Bronchial epithelial cell (primary cell): Measurements from ENCODE around the gene SPRING1. TPM values are rescaled to one million over a fixed set of nuclear protein-coding genes. Genes with fewer than 3 reads are reported as not detected.
A peak's percentile ranks its signal among the peaks of the same experiment; 100 is the strongest.

Experiments used
- DNase-seq: peaks from one replicate; pipeline ENCODE4 v3.0.0-alpha.2; 2010; ENCODE audit warnings: low read depth
- FAIRE-seq: peaks from 2 replicates; lab custom pipeline; 2011; peaks lifted over from hg19 to GRCh38; lab: Jason Lieb, UNC
- H3K27me3 ChIP-seq: 2 replicates; pipeline ENCODE4 v1.5.1; 2011; ENCODE audit warnings: low read length; ENCODE audit not compliant: control insufficient read depth, insufficient read depth
- H3K36me3 ChIP-seq: 2 replicates; pipeline ENCODE4 v1.5.1; 2011; ENCODE audit warnings: low read length; ENCODE audit not compliant: control insufficient read depth, insufficient read depth
- H3K4me3 ChIP-seq: 2 replicates; pipeline ENCODE4 v1.5.1; 2011; ENCODE audit warnings: mild to moderate bottlenecking, low read depth, low read length, control low read depth
- total RNA-seq: library from RNA; depleted of rRNA; stranded (reverse); fragments of >200 nt; gene quantifications from 2 replicates; pipeline ENCODE4 v1.2.1, GENCODE V29; 2014
- TF ChIP-seq, protein P1 (sequence below): IDR thresholded peaks from 2 replicates; pipeline ENCODE4 v1.5.1; 2011; ENCODE audit warnings: mild to moderate bottlenecking, moderate library complexity, low read length, control low read depth, inconsistent platforms; ENCODE audit not compliant: insufficient read depth, severe bottlenecking

Gene SPRING1
- total RNA-seq, 1 donor from 2014 or later: 29.7 TPM

DNA sequence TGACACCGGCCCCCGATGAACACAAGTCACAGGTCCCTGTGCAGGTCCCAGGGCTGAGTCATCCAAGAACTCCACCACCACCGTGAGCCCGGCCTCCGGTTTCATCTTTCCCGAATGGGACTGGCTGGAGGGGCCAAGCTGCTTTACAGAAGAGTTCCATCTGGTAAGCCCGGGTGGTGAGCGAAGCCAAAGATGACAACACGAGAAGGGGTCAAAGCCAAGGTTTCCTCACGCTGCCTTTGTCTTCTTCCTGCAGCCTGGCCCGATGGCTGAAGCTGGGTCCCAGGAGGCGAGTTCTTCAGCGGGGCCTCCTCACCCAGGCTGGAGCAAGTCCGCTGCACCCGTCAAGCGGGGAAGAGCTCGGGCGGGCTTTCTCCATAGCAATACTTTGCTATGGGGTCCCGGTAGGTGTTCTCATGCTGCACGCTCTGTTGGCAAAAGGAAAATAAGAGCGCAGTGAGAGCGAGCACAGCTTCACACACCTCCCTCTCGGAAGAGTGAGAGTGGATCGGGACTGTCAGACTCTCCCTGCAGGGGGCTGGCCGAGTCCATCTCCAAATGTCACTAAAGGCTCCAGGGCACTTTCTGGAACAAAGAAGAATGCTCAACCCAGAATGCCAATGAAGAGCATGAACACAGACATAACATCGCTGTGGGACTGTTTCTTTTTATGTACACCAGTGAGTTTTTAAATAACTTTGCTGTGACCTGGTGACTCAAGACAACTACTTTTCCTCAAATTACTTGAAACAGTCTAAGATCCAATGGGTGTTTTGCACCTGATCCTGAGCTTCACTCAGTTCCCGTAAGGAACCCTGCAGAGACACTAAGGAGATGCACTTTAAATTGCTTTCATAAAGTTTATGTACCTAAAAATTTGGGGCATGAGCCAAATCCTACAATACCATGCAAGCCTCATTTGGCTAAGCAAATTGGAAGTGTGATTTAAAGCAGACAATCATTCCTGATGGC is 20.1 kb downstream of the SPRING1 start:
- H3K36me3 ChIP-seq: peaks cover 6% of the 10 kb centered on the region
- DNase-seq (no peak), FAIRE-seq (no peak)
- H3K27me3 ChIP-seq: no peaks in the 10 kb centered on the region
- H3K4me3 ChIP-seq: no peak overlapping the region
- TF ChIP-seq, protein P1, sequence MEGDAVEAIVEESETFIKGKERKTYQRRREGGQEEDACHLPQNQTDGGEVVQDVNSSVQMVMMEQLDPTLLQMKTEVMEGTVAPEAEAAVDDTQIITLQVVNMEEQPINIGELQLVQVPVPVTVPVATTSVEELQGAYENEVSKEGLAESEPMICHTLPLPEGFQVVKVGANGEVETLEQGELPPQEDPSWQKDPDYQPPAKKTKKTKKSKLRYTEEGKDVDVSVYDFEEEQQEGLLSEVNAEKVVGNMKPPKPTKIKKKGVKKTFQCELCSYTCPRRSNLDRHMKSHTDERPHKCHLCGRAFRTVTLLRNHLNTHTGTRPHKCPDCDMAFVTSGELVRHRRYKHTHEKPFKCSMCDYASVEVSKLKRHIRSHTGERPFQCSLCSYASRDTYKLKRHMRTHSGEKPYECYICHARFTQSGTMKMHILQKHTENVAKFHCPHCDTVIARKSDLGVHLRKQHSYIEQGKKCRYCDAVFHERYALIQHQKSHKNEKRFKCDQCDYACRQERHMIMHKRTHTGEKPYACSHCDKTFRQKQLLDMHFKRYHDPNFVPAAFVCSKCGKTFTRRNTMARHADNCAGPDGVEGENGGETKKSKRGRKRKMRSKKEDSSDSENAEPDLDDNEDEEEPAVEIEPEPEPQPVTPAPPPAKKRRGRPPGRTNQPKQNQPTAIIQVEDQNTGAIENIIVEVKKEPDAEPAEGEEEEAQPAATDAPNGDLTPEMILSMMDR: no peak

DNA sequence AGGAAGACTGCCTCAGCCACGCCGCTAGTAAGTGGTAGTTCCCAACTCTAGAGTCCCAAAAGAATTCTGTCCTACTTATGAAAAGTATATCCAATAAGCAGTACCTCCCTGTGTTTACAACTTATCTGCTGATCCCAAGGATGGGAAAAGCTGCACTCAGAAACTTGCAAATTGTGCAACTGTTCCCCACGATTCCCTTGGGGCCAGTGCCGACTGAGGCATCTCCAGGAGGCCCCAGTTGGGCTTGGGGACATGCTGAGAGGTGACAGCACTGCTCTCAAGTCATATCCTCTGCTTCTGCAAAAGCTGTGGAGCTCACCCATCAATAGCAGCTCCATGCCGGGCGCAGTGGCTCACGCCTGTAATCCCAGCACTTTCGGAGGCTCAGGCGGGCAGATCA is 23.7 kb downstream of the SPRING1 start:
- no peak overlapping the region for H3K4me3 ChIP-seq
- H3K27me3 ChIP-seq: peaks cover 2% of the 10 kb centered on the region
- DNase-seq: no peak
- peaks cover 4% of the 10 kb centered on the region for H3K36me3 ChIP-seq
- TF ChIP-seq, protein P1: no peak
- no peak for FAIRE-seq

DNA sequence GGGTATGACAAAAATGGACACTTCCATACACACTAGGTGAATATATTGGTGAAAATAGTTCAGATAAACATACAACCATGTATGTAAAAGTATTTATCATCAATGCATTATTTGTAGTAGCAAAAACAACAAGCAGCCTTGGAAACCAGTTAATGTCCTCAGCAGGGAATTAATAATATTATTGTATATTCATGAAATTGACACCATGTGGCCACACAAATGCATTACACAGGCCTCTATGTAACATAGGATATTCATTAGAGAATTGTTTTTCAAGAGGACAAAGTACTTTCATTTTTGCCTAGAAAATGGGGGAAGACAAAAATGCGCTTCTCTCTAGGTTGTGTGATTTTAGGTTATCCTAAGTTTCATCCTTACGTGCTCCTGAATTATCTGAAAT is 24.3 kb downstream of the SPRING1 start:
- H3K36me3 ChIP-seq: peaks cover 4% of the 10 kb centered on the region
- TF ChIP-seq, protein P1: no peak
- no peak overlapping the region for H3K4me3 ChIP-seq
- FAIRE-seq (no peak), DNase-seq (no peak)
- peaks cover 2% of the 10 kb centered on the region for H3K27me3 ChIP-seq

DNA sequence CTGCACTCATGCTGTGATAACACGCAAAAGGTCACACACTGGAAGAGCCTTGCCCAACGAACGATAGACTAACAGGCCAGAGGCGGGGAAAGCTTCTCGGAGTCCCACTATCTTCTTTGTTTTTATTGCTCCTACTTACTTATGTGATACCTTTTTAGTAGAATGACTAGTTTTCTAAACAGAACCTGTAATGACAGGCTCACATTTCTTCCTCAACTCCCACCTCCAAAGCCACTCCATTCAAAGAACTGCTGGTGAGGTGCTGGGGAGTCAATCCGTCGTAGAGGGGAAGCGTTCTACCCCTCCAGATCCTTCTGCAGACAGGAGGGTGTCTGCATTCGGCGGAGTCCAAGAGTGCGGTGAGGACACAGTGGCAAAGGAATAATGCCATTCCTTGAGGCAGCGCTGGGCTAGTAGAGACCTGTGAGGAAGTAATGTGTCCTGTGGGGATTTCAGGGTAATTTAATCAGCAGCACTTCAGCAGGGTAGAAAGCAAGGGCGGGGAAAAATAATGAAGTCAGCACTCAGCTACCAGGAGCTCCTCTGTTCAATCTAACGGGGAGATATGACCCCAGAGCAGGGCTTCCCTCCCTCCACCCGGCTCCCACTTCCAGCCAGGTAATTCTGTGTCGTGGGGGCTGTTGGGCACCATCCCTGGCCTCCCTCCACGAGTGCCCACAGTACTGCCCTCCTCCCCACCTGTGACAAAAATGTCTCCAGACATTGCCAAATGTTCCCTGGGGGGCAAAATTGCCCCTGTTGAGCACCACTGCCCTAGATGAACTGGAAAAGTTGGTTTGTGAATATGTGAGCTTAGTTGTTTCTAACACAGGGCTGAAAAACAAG is 25.2 kb downstream of the SPRING1 start:
- H3K27me3 ChIP-seq: peaks cover 2% of the 10 kb centered on the region
- DNase-seq (peak; percentile 83), FAIRE-seq (no peak)
- TF ChIP-seq, protein P1: no peak
- peak overlapping the region; percentile 7 for H3K4me3 ChIP-seq
- H3K36me3 ChIP-seq: peaks cover 4% of the 10 kb centered on the region

DNA sequence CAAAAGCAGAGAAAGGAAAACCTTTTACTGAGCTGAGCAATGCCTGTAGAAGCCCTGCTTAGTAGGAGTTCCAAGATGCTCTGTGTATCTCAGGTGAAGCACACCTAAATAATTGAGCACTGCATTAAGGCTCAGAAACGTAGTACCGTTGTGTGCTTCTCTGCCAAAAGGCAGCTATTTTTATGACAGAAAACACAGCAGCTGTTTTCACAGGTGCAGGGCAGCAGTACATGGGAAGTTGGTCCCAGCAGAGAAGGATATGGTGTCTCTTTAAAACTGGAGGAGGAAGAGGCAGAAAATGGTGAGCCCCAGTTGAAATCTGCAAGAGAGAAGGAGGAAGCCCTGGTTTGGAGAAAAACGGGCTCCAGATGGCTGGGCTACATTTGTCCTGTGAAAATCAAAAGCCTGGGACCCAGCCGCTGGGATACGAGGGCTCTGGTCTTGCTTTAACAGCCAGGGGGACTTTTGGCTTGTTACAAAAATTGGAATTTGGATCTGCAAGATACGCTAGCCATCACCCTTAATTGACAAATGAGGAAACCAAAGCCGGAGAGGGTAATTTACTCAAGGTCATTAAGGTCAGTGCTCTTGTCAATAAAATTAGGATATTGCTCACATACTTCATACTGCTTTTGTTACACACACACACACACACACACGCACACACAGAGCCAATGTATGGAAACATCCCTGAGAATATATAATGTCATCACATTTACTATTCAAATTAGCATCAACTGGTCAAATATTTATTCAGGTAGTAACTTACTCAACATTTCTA is 27.3 kb downstream of the SPRING1 start:
- peaks cover 2% of the 10 kb centered on the region for H3K27me3 ChIP-seq
- peaks cover 2% of the 10 kb centered on the region for H3K36me3 ChIP-seq
- FAIRE-seq (no peak), DNase-seq (no peak)
- TF ChIP-seq, protein P1: no peak
- H3K4me3 ChIP-seq: no peak overlapping the region
